HG02852 (cell line): ENCODE measurements around the gene GAK.
"Not testable (repeated sequence)": the region's sequence is repeated elsewhere in the genome, so short reads cannot be mapped to it uniquely, and the experiment has no call there.

Experiments used
- ATAC-seq: cut with Tn5 transposase; IDR thresholded peaks from one replicate; pipeline ENCODE4 v1.9.1; 2021; ENCODE audit warnings: mild to moderate bottlenecking, moderate library complexity; ENCODE audit not compliant: unreplicated experiment

GAK gene

DNA sequence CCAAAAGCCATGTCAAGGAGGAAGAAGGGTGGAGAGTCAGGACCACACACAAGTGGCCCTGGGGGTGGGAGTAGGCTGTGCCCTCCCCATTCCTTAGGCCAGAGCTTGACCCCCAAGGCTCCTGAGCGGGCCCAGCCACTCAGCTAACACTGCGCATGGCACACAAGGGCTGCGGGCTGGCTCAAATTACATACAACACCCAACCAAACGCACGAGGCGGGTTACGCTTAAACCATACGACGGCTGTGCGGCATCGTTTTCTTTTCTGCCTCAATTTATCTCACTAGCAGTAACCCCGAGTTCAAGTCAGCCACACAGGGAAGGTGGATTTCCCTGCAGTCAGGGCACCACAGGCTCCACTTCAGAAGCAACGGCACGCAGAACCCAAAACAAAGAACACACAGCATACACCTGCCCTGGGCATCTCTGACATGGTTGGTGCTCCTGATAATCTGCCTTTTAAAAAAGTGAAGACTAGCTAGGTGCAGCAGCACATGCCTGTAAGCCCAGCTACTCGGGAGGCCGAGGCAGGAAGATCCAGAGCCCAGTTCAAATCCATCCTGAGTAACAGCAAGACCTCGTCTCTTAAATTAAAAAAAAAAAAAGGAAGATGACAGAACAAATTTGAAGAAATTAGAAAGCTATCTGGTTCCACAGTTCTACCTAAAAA is 2.9 kb downstream of the GAK start:
- ATAC-seq: no peak

DNA sequence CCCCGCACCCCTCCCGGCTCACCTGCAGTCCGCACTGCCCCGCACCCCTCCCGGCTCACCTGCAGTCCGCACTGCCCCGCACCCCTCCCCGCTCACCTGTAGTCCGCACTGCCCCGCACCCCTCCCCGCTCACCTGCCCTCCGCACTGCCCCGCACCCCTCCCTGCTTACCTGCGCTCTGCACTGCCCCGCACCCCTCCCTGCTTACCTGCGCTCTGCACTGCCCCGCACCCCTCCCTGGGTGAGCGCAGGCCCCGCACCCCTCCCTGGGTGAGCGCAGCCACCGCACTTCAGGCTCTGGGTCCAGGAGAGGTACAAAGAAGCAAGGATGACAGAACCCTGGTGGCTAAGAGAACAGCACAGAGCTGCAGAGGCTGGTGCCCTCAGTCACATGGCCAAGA is 4.5 kb downstream of the GAK start:
- ATAC-seq: not testable (repeated sequence)

DNA sequence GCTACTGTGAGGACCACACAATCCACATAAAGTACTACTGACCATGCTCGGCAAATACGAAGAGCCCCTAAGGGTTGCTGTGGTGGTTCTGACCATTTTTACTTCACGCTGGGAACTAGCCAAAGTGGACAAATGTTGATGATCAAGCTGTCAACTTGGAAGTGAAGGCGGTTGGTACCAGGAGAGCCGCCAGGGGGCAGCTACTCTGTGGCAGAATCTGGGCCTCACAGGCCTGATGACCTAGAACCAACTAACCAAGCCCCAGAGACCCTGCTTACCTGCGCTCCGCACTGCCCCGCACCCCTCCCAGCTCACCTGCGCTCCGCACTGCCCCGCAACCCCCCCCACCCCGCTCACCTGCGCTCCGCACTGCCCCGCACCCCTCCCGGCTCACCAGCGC is 5.6 kb downstream of the GAK start:
- ATAC-seq: no peak

DNA sequence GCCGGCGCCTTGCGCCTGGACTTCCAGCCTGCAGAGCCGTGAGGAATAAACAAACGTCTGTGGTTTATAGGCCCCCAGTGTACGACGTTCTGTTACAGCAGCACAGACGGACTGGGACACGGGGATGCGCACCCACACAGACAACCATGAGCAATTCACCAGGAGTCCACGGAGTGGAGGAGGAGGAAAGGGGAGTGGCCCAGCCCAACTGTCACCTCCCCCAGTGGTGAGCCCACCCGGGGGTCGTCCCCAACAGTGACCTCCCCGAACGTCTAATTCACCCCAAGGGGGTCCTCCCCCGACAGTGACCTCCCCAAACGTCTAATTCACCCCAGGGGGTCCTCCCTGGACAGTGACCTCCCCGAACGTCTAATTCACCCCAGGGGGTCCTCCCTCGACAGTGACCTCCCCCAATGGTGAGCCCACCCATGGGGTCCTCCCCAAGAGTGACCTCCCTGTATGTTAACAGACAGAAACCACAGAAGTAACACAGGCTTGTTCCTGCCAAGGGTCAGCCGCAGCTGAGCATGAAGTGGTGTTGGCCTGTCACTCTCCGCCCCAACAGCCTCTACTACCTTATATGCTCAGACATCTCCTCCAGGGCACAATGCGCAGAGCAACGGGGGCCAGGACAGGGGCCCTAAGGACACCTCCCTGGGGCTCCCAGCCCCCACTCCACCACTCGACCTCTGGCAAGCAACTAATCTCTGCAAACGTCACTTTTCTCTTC is 6.2 kb downstream of the GAK start:
- ATAC-seq: no peak

DNA sequence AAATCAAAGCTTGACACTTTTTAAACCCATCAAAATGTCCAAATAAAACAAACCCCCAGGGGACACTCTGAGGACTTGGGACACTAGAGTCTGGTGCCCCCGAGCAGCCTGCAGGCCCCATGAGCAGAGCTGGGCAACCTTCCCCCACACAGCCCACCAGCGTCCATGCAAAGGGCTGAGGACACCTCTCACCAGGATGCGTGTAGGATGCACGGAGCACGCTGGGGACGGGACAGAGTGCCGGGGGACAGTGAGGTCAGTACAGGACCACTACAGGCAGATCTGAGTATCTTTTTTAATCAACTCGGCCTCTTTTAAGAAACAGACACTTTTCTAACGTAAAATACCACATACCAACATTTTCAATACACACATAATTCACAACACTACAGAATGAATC is 6.9 kb downstream of the GAK start:
- no peak for ATAC-seq

DNA sequence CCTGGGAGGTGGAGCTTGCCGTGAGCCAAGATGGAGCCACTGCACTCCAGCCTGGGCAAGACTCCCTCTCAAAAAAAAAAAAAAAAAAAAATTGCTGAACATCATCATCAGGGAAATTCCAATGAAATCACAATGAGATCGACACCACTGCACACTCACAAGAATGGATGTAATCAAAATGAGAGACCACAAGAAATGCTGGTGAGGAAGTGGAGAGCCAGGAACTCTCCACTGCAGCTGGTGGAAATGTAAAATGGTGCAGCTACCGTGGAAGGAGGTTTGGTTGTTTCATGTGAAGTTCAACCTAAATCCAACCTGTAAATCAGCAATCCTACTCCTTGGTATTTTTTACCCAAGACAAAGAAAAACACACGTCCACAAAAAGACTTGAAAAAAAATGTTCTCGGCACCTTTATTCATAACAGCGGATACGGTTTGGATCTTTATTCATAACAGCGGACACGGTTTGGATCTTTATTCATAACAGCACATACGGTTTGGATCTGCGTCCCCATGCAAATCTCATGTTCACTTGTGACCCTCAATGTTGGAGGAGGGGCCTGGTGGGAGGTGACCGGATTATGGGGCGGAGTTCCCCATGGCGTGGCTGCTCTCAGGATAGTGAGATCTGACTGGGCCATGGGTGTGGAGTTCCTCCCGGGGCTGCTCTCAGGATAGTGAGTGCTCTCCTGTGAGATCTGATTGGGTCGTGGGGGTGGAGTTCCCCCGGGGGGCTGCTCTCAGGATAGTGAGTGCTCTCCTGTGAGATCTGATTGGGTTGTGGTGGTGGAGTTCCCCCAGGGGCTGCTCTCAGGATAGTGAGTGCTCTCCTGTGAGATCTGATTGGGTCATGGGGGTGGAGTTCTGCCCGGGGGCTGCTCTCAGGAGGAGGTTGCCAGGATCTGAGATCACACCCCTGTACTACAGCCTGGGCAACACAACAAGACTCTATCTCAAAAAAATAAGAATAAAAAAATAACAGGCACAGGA is 7.7 kb downstream of the GAK start:
- ATAC-seq: peak; percentile 43

DNA sequence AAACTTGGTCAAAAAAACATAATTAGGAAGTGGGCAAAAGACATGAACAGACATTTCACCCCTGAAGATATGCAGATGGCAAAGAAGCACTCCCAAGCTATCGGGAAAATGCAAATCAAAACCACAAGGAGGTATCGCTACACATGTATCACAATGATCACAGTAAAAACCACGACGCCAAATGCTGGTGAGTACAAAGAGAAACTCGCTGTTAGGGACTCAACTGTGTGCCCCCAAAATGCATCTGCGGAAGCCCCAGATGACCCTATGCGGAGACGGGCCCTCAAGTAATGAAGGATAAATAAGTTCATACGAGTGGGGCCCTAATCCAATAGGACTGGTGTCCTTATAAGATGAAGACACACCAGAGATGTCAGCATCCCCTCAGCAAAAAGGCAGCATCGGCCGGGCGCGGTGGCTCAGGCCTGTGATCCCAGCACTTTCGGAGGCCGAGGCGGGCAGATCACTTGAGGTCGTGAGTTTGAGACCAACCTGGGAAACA is 10.2 kb downstream of the GAK start:
- no peak for ATAC-seq

DNA sequence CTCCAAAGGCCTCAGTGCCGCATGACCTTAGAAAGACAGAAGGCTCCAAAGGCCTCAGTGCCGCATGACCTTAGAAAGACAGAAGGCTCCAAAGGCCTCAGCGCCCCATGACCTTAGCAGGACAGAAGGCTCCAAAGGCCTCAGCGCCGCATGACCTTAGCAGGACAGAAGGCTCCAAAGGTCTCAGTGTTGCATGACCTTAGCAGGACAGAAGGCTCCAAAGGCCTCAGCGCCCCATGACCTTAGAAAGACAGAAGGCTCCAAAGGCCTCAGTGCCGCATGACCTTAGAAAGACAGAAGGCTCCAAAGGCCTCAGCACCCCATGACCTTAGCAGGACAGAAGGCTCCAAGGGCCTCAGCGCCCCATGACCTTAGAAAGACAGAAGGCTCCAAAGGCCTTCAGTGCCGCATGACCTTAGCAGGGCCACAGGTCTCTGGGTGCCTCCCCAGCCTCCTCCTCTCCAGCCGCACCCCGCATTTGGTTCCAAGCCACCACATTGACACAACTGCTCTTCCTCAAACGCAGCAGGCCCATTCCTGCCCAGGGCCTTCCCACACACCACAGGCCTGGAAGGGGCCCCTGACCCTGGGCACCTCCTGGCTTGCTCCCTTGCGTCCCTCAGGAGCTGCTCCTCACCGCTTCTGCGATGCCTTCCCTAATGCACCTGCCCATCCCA is 13.0 kb downstream of the GAK start:
- ATAC-seq: not testable (repeated sequence)

DNA sequence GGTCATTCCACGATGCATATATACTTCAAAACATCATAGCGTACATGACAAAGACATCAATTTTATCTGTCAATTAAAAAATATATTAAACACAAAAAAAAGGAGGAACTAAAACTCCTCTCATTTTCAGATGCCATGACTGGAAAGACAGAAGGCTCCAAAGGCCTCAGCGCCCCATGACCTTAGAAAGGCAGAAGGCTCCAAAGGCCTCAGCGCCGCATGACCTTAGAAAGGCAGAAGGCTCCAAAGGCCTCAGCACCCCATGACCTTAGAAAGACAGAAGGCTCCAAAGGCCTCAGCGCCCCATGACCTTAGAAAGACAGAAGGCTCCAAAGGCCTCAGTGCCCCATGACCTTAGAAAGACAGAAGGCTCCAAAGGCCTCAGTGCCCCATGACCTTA is 13.5 kb downstream of the GAK start:
- ATAC-seq: not testable (repeated sequence)

DNA sequence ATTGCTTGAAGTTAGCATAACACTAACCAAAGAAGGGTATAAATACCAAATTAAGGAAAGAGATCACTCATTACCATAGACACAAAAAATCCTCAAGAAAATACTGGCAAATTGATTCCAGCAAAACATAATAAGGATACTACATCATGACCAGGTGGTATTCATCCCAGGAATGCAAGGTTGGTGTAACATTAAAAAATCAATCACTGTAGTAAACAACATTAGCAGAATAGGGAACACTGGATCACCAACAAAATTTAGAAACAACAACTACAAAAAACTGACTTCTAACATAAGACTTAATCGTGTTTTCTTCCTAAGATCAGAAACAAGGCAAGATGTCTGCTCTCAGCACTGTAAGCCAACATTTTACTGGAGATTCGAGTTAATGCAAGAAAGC is 14.1 kb downstream of the GAK start:
- ATAC-seq: no peak

DNA sequence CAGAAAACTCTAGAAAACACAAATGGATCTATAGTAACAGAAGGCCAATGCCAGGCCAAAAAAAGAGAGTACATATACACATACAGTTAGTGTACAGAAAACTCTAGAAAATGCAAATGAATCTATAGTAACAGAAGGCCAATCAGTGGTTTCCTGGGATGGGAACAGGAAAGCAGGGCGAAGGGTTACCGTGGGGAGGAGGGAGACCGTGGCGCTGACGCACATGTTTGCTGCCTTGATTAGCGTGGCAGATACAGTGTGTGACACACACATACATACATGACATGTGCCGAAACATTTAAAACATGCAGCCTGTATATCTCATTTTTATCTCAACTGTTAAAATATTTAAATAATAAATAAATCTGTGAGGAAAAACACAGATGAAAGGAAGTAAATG is 14.7 kb downstream of the GAK start:
- ATAC-seq: no peak

DNA sequence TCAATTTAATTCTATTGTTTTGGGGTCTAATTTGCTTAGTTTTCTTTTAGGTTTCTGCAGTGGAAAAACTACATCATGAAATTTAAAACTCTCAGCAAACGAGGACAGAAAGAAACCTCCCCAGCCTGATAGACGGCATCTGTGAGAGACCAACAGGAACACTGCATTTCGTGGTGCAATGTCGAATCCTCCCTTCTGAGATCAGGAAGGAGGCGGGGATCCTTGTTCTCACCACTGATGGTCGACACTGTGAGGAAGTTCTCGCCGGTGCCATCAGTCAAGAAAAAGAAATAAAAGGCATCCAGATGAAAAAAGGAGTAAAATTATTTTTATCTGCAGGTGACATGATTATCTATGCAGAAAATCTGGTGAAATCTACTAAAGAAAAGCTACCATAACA is 16.5 kb downstream of the GAK start:
- ATAC-seq: no peak

DNA sequence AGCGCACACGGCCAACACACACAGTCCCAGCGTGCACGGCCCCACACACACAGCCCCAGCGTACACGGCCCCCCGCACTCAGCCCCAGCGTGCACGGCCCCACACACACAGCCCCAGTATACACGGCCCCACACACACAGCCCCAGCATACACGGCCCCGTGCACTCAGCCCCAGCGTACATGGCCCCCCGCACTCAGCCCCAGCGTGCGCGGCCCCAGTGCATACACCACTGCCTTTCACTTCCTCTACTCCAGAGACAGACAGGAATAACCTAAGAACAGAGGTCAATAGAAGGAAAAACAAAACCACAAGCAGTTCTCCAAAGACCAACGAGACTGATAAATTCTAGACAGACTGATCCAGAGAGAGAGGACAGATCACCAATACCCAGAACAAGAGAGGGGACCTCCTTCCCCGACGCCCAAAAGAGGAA is 17.1 kb downstream of the GAK start:
- ATAC-seq: no peak

DNA sequence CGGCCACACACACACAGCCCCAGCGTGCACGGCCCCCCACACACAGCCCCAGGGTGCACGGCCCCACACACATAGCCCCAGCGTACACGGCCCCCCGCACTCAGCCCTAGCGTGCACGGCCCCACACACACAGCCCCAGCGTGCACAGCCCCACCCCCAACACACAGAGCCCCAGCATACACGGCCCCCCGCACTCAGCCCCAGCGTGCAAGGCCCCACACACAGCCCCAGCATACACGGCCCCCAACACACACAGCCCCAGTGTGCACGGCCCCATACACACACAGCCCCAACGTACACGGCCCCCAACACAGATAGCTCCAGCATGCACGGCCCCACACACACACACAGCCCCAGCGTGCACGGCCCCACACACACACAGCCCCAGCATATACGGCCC is 17.6 kb downstream of the GAK start:
- ATAC-seq: no peak

DNA sequence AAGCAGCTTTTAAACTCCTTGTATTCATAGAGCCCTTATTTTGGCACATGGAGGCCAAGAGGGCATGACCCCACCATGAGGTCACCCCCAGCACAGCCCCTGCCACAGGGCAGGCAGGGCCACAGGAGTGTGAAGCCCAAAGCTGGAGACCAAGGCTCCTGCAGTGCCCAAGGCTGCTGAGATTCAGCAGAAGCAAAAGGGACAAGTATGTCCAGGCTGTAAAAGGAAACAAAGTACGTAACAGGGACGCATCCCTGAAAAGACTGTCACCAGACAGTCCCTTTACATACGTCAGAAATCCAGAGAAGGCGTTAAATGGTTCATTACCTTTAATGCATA is 18.9 kb downstream of the GAK start:
- ATAC-seq: no peak

DNA sequence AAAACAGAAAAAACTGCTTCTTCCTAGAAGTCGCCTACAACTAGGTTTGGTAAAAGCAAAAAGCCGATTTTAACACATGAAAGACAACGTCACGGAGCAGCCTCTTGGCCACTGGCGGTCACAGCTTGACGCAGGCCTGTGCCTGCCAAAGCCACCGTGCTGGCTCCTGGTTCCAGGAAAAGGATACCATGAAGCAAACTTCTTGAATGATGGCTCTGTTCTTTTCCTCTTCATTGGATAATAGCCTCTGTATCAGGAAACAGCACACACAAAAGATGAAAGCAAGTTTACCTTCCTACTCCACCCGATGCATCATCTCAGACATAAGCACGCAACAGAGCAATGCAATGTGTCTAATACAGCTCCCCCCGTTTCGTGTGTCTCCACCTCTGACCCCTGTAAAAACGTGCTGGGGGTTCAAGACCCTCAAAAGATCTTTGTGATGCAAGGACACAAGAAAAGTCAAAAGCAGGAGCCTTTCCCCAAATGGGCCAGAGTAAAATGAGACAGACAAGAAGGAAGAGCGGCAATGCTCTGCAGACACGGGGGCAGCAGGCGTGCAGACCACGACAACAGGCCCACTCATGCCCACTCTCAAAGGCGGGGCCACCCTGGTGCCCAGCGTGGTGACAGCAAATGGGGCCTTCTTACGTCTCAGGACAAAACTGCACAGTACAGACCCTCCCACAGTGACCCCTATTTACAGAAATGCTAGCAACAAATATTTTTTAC is 19.4 kb downstream of the GAK start:
- ATAC-seq: no peak

DNA sequence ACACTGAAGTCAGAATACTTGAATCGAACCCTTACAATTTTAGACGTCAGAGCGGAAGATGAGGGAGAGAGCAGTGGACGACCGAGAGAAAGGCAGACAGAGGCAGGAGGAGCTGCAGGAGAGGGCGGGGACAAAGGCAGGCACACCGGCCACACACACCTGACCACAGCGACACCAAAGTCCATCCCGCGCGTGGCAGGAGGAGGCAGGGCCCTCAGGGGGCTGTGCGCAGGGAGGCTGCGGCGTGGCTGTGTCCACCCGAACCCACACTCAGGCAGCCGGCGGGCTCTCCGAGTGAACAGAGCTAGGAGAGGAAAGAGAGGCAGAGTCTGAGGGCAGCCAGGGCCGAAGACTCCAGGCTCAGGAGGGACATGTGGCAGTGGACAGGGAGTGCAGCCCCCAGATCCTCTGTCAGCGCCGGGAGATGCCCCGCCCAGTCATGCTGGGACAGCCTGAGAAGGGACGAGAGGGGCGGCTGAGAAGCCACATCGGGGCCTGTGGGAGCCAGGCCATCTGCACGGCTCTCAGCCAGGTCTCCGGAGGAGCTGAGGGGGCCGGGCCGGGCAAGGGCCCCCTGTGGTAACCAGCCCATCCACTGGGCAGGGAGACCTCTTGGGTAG is 20.1 kb downstream of the GAK start:
- no peak for ATAC-seq

DNA sequence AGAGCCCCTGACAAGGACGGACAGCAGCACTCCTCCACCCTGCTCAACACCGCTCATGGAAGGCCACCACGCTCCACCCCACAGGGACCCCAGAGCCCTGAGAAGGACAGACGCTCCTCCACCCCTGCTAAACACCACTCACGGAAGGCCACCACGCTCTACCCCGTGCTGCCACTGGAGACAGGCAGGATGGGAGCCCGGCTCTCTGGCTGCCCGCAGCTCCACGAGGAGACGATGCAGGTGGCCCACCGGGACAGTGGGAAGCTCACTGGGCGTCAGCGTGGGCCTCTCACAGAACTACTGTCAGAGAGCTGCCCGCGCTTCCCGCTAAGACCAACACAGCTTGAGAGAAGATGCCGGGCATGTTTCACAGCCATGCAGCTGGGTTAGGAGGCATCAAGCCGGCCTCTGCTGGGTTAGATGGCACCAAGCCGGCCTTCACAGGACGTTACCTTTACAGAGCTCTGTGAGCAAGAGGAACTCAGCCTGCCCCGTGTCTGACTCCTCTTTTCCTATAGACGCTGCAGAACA is 20.8 kb downstream of the GAK start:
- ATAC-seq: no peak

DNA sequence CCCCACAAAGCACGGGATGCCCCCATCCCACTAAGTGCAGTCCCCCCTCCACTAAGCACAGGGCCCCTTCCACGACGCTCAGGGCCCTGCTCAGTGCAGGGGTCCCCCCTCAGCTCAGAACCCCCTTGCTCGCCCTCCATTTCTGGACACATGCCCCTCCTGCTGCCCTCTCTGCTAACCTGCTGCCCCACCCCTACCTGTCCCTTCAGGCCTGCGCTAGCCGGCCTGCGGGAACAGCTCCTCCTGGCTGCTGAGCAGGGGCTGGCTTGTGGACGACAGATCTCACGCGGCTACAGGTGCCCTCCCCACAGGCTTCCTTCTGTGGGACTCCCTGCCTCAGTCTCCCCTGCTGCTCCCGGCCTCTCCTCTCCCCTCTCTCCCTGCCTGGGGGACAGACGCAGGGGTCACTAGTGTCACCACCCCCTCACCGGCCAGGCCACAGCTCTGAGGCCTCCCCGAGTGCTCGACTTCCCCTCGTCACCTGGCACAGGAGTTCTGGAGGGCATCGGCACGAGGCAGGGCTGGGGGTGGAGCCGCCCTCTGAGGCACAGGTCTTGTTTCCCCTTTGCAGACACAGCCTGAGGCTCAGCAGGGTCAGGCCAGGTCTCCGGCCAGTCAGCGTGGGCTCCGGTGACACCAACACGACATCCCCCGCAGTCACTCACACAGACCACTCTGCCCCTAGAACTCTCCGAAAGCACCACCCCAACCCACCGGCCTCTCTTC is 21.6 kb downstream of the GAK start:
- ATAC-seq: no peak
